B cell (primary cell): Measurements from ENCODE around the gene IL1R1. TPM values are rescaled to one million over a fixed set of nuclear protein-coding genes. Genes with fewer than 3 reads are reported as not detected.

ENCODE experiments used
- ATAC-seq: fragments of 200-7000 bp; cut with Tn5 transposase; one replicate; pipeline ENCODE4 v1.10.0; 2021; ENCODE audit warnings: low read depth, mild to moderate bottlenecking, moderate number of reproducible peaks, moderate library complexity
- CTCF ChIA-PET: fragments of 350-600 bp; sonication (Branson Sonifier 250); formaldehyde crosslinking; loops from one replicate; lab custom pipeline; 2021; ENCODE audit warnings: antibody characterized with exemption, inconsistent platforms; lab: Charles Lee
- POLR2A ChIA-PET: fragments of 350-600 bp; sonication (Branson Sonifier 250); formaldehyde crosslinking; loops from one replicate; lab custom pipeline; 2021; ENCODE audit warnings: antibody characterized with exemption; lab: Charles Lee
- DNase-seq: peaks from one replicate; pipeline ENCODE4 v3.0.0; 2013
- H2AFZ ChIP-seq: 2 replicates; pipeline ENCODE4 v1.6.1; 2012; ENCODE audit warnings: mild to moderate bottlenecking, low read depth, low read length; ENCODE audit not compliant: insufficient read depth, poor library complexity, severe bottlenecking
- H3K27ac ChIP-seq, 2 donors: 1 replicate in 1 of 2; 2 replicates in 1 of 2; pipeline ENCODE4 v1.5.1; 2012 to 2013; ENCODE audit warnings: low read length in 2 of 2, mild to moderate bottlenecking in 2 of 2, moderate library complexity in 1 of 2
- H3K27me3 ChIP-seq, 4 experiments: fragments of 200-600 bp in 1 of 4; sonication (generic) in 1 of 4; replicated peaks in 1 of 4; 1 replicate in 2 of 4; 2 replicates in 2 of 4; pipeline versions ENCODE4 v1.6.1 to v1.7.0; 2013 to 2016; ENCODE audit warnings: low read length in 3 of 4, mild to moderate bottlenecking in 2 of 4, mixed read lengths in 1 of 4, moderate library complexity in 1 of 4; ENCODE audit not compliant: insufficient read depth in 4 of 4, control insufficient read depth in 3 of 4; ENCODE audit errors: control extremely low read depth in 1 of 4
- H3K36me3 ChIP-seq, 2 experiments: replicated peaks in 1 of 2; 1 replicate in 1 of 2; 2 replicates in 1 of 2; pipeline versions ENCODE4 v1.6.1 to v1.7.1; 2013; ENCODE audit warnings: low read length in 1 of 2; ENCODE audit not compliant: insufficient read depth in 2 of 2, control insufficient read depth in 1 of 2; ENCODE audit errors: control extremely low read depth in 1 of 2, extremely low read depth in 1 of 2
- H3K4me1 ChIP-seq, 2 donors: fragments of 200-600 bp in 1 of 2; sonication (generic) in 1 of 2; 1 replicate in 1 of 2; 2 replicates in 1 of 2; pipeline versions ENCODE4 v1.5.1 to v1.6.1; 2013 to 2017; ENCODE audit warnings: low read length in 2 of 2; ENCODE audit not compliant: control insufficient read depth in 2 of 2, insufficient read depth in 2 of 2
- H3K4me2 ChIP-seq: replicated peaks from 2 replicates; pipeline ENCODE3; 2012; ENCODE audit warnings: mild to moderate bottlenecking, low read depth, low read length; ENCODE audit not compliant: poor library complexity, severe bottlenecking
- H3K4me3 ChIP-seq, 5 experiments: fragments of 200-600 bp in 1 of 5; sonication (generic) in 1 of 5; 1 replicate in 3 of 5; 2 replicates in 2 of 5; pipeline versions ENCODE4 v1.5.1 to v1.7.0; 2011 to 2016; ENCODE audit warnings: low read length in 4 of 5, mild to moderate bottlenecking in 4 of 5, low read depth in 2 of 5, control low read depth in 1 of 5, moderate library complexity in 1 of 5; ENCODE audit not compliant: insufficient read depth in 1 of 5; ENCODE audit errors: control extremely low read depth in 1 of 5, extremely low read depth in 1 of 5
- H3K79me2 ChIP-seq: fragments of 200-600 bp; sonication (generic); one replicate; pipeline ENCODE4 v1.6.0; 2016; ENCODE audit warnings: low read length; ENCODE audit not compliant: control insufficient read depth, insufficient read depth
- H3K9ac ChIP-seq: fragments of 200-600 bp; sonication (generic); 2 replicates; pipeline ENCODE4 v1.6.1; 2017; ENCODE audit warnings: mild to moderate bottlenecking, low read length, moderate library complexity
- H3K9me3 ChIP-seq, 3 donors: one replicate each; pipeline versions ENCODE4 v1.6.1 to v1.7.1; 2013; ENCODE audit warnings: low read length in 2 of 3; ENCODE audit not compliant: control insufficient read depth in 2 of 3, insufficient read depth in 1 of 3; ENCODE audit errors: control extremely low read depth in 1 of 3
- H4K20me1 ChIP-seq: 2 replicates; pipeline ENCODE4 v1.6.0; 2012; ENCODE audit warnings: mild to moderate bottlenecking, low read length; ENCODE audit not compliant: insufficient read depth, control insufficient read depth, poor library complexity, severe bottlenecking
- H3K27ac Mint-ChIP-seq: one replicate; pipeline ENCODE4 v1.8.0; 2021; ENCODE audit warnings: mixed read lengths
- H3K27me3 Mint-ChIP-seq: one replicate; pipeline ENCODE4 v1.8.0; 2021; ENCODE audit warnings: mixed read lengths
- H3K4me1 Mint-ChIP-seq: one replicate; pipeline ENCODE4 v1.8.0; 2021; ENCODE audit warnings: mixed read lengths
- H3K4me3 Mint-ChIP-seq: one replicate; pipeline ENCODE4 v1.8.0; 2021; ENCODE audit warnings: mixed read lengths
- H3K9me3 Mint-ChIP-seq: one replicate; pipeline ENCODE4 v1.8.0; 2022; ENCODE audit warnings: mixed read lengths; ENCODE audit not compliant: insufficient read depth
- EZH2 ChIP-seq: IDR thresholded peaks from 2 replicates; pipeline ENCODE4 v1.6.1; 2012; ENCODE audit warnings: borderline replicate concordance, low read depth, mild to moderate bottlenecking, moderate library complexity, low read length; ENCODE audit not compliant: insufficient read depth, poor library complexity, severe bottlenecking
- WGBS: methylation state at CpG from one replicate; pipeline ENCODE4 v1.1.5; 2013; ENCODE audit warnings: missing lambda C conversion rate; ENCODE audit not compliant: insufficient coverage; 5-methylcytosine and 5-hydroxymethylcytosine counted together
- intact Hi-C: fragments of 100-400 bp; cut with micrococcal nuclease; formaldehyde crosslinking; loops from one replicate; pipeline ENCODE4 v1.10.0; 2022
- polyA plus RNA-seq: library from polyadenylated mRNA; depleted of rRNA; stranded (reverse); fragments of >200 nt; gene quantifications from 2 replicates; pipeline ENCODE4 v1.2.3, GENCODE V29; 2012
- total RNA-seq, 2 donors: library from RNA; stranded (reverse); fragments of 120-200 nt in 1 of 2; gene quantifications; 1 replicate in 1 of 2; 2 replicates in 1 of 2; pipeline versions ENCODE4 v1.2.3 to v1.2.4, GENCODE V29; 2013 to 2022
- TF ChIP-seq, protein P1 (sequence below): fragments of 200-600 bp; IDR thresholded peaks from one replicate; pipeline ENCODE4 v1.8.0; 2022; ENCODE audit warnings: antibody characterized with exemption, mild to moderate bottlenecking

The IL1R1 gene
- total and polyA plus RNA-seq, 2 donors (not counting 1 experiment from before 2014, with no cell fraction given): not detected

DNA sequence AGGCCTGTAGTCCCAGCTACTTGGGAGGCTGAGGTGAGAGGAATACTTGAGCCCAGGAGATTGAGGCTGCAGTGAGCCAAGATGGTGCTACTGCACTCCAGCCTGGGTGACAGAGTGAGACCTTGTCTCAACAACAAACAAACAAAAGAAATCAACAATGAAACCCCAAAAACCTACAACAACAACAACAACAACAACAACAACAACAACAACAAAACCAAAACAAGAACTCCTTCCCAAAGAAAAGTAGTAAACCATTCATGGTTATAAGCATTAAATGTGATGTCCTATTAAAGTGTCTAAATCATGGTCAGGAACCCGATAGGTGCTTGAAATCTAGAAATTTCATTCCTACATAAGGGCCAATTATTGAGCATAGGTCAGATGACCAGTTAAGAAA lies 13.5 kb upstream of the IL1R1 start:
- Histone ChIP-seq H3K4me1 (no peaks in the 10 kb centered on the region), H3K27ac (no peak overlapping the region), H3K4me2 (no peak overlapping the region), H3K79me2 (no peaks in the 10 kb centered on the region), H3K27me3 (no peaks in the 10 kb centered on the region), H3K36me3 (no peaks in the 10 kb centered on the region), H3K9me3 (peaks cover 0 to 1% (median 0%) of the 10 kb centered on the region in 3 donors), H3K4me3 (no peak overlapping the region), H3K9ac (no peak overlapping the region), H2AFZ (no peak overlapping the region), H4K20me1 (no peaks in the 10 kb centered on the region)
- TF ChIP-seq, protein P1, sequence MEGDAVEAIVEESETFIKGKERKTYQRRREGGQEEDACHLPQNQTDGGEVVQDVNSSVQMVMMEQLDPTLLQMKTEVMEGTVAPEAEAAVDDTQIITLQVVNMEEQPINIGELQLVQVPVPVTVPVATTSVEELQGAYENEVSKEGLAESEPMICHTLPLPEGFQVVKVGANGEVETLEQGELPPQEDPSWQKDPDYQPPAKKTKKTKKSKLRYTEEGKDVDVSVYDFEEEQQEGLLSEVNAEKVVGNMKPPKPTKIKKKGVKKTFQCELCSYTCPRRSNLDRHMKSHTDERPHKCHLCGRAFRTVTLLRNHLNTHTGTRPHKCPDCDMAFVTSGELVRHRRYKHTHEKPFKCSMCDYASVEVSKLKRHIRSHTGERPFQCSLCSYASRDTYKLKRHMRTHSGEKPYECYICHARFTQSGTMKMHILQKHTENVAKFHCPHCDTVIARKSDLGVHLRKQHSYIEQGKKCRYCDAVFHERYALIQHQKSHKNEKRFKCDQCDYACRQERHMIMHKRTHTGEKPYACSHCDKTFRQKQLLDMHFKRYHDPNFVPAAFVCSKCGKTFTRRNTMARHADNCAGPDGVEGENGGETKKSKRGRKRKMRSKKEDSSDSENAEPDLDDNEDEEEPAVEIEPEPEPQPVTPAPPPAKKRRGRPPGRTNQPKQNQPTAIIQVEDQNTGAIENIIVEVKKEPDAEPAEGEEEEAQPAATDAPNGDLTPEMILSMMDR: no peak
- TF ChIP-seq EZH2: no peak
- no CpG with 5 or more reads among the region's 1 CpG for WGBS
- H3K27me3 Mint-ChIP-seq: peaks cover 31% of the 10 kb centered on the region
- H3K4me1 Mint-ChIP-seq: no peaks in the 10 kb centered on the region
- ChIA-PET CTCF (no interaction called here), POLR2A (no interaction called here)
- peaks cover 5% of the 10 kb centered on the region for H3K9me3 Mint-ChIP-seq
- intact Hi-C loops: no loop called here
- H3K4me3 Mint-ChIP-seq: no peak overlapping the region
- no peak for DNase-seq
- no peak for ATAC-seq
- H3K27ac Mint-ChIP-seq: no peak overlapping the region

DNA sequence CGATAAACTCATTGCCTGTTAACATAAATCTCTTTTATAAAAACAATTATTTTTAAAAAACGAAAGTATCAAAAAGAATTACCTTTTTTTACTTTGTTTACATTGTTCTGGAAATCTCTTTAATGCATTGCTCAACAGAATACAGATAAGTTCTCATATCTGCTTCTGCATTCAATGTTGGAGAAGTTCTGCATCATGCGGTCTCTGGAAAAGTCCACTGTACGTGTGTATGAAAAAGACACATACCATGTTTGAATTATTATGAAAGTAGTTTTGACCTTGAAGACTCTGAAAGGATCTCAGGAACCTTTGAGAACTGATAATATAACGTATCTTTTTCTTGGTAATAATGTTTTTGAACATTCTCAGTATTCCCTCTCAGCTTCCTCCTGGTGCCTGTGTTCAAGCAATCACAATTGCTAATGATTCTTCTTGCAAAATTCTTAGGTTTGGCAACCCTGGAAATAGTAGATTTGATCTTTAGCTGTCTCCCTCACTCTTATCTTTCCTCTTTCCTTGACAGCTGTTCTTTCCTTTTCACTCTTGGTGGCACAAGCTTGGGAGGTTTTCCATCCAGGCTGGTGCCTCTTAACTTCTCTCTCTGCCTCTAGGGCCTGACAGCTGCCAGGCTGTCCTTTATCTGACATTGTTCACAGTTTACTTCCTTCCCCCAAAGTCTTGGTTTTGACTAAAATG lies 12.4 kb upstream of the IL1R1 start:
- no peak for ATAC-seq
- H3K9me3 Mint-ChIP-seq: peaks cover 5% of the 10 kb centered on the region
- intact Hi-C loops: no loop called here

More for the DNA sequence above, 12.4 kb upstream of the IL1R1 start:
- Histone ChIP-seq H3K79me2 (no peaks in the 10 kb centered on the region), H2AFZ (no peak overlapping the region), H3K4me1 (no peaks in the 10 kb centered on the region), H3K36me3 (no peaks in the 10 kb centered on the region), H3K27me3 (no peaks in the 10 kb centered on the region), H3K4me3 (no peak overlapping the region), H3K4me2 (no peak overlapping the region), H4K20me1 (no peaks in the 10 kb centered on the region), H3K9me3 (peaks cover 0 to 1% (median 0%) of the 10 kb centered on the region in 3 donors), H3K27ac (no peak overlapping the region), H3K9ac (no peak overlapping the region)
- no peaks in the 10 kb centered on the region for H3K4me1 Mint-ChIP-seq
- DNase-seq: no peak
- peaks cover 27% of the 10 kb centered on the region for H3K27me3 Mint-ChIP-seq
- H3K4me3 Mint-ChIP-seq: no peak overlapping the region
- CTCF ChIA-PET: no interaction called here
- no CpG with 5 or more reads among the region's 5 CpGs for WGBS
- H3K27ac Mint-ChIP-seq: no peak overlapping the region
- no peak for TF ChIP-seq EZH2
- TF ChIP-seq, protein P1: no peak
- POLR2A ChIA-PET: no interaction called here
